Loucy (cell line): ENCODE results near the gene DYNC1H1.

Experiments used
- EZH2phosphoT487 ChIP-seq: fragments of 200-600 bp; IDR thresholded peaks from 2 replicates; pipeline ENCODE4 v1.6.1; 2018; ENCODE audit warnings: antibody characterized with exemption, mild to moderate bottlenecking, moderate library complexity, borderline replicate concordance
- TF ChIP-seq, protein P1 (sequence below): fragments of 200-600 bp; sonication (generic); conservative IDR thresholded peaks from 2 replicates; pipeline ENCODE4 v1.5.1; 2014; ENCODE audit warnings: mild to moderate bottlenecking, antibody characterized with exemption, low read length

DNA sequence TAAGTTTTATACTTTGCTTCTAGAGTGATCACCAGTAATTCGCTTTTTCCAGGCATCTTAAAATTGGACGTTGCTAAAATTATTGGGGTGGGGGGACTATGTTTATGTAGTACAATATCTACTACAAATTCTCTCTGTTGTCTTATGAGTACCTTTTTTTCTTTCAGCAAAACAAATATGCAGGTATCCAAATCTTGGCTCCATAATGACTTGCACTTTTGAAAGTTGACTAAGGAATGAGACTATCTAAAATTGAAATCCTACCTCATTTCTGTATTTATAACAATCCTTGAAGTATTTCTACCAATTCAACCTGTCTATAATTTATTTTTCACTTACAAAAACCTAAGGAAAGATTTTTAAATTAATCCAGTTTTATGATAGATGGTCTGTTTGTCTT lies 2.4 kb downstream of the DYNC1H1 start:
- TF ChIP-seq, protein P1, sequence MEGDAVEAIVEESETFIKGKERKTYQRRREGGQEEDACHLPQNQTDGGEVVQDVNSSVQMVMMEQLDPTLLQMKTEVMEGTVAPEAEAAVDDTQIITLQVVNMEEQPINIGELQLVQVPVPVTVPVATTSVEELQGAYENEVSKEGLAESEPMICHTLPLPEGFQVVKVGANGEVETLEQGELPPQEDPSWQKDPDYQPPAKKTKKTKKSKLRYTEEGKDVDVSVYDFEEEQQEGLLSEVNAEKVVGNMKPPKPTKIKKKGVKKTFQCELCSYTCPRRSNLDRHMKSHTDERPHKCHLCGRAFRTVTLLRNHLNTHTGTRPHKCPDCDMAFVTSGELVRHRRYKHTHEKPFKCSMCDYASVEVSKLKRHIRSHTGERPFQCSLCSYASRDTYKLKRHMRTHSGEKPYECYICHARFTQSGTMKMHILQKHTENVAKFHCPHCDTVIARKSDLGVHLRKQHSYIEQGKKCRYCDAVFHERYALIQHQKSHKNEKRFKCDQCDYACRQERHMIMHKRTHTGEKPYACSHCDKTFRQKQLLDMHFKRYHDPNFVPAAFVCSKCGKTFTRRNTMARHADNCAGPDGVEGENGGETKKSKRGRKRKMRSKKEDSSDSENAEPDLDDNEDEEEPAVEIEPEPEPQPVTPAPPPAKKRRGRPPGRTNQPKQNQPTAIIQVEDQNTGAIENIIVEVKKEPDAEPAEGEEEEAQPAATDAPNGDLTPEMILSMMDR = no peak
- no peak for TF ChIP-seq EZH2phosphoT487
